Ovary (tissue), 3 donors: ENCODE measurements around the gene ZFP28.

Experiments used
- EP300 ChIP-seq: sonication (generic); formaldehyde crosslinking; IDR thresholded peaks from one replicate; pipeline ENCODE4 v1.6.1; 2017; ENCODE audit warnings: antibody characterized with exemption
- POLR2A ChIP-seq: fragments of 450-650 bp; IDR thresholded peaks from one replicate; pipeline ENCODE4 v1.6.1; 2017; ENCODE audit warnings: antibody characterized with exemption, mild to moderate bottlenecking, moderate library complexity
- TF ChIP-seq, protein P1 (sequence below), 3 donors: fragments of 450-650 bp in 2 of 3; fragments of 200-600 bp in 1 of 3; IDR thresholded peaks; one replicate each; pipeline versions ENCODE4 v1.5.1 to v1.8.0; 2016 to 2022; ENCODE audit warnings: antibody characterized with exemption in 3 of 3, mild to moderate bottlenecking in 1 of 3
- donor health status: DM: no; HTN: no; CAD: no.

DNA sequence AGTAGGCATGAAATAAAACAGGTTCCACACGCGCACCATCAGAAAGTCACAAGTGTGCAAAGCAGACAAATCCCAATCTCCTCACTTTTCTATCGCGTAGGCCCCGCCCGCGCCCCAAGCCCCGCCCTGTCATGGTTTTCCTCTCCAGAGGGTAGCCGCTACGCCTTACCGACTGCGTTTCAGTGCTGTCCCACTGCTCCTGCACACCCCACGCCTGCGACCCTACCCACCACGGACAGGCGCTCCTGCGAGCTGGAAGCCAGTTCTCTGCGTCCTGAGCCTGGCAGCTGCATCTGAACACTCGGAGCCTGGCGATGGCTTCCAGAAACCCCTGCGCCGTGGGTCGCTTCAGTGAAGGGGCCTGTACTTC lies 28.1 kb downstream of the ZFP28 start:
- TF ChIP-seq, protein P1, sequence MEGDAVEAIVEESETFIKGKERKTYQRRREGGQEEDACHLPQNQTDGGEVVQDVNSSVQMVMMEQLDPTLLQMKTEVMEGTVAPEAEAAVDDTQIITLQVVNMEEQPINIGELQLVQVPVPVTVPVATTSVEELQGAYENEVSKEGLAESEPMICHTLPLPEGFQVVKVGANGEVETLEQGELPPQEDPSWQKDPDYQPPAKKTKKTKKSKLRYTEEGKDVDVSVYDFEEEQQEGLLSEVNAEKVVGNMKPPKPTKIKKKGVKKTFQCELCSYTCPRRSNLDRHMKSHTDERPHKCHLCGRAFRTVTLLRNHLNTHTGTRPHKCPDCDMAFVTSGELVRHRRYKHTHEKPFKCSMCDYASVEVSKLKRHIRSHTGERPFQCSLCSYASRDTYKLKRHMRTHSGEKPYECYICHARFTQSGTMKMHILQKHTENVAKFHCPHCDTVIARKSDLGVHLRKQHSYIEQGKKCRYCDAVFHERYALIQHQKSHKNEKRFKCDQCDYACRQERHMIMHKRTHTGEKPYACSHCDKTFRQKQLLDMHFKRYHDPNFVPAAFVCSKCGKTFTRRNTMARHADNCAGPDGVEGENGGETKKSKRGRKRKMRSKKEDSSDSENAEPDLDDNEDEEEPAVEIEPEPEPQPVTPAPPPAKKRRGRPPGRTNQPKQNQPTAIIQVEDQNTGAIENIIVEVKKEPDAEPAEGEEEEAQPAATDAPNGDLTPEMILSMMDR (IDR thresholded peaks at IDR 0.05) = no peak
- no peak for TF ChIP-seq POLR2A
- no peak for TF ChIP-seq EP300
